Measurements from ENCODE around the gene C3orf80.

DNA sequence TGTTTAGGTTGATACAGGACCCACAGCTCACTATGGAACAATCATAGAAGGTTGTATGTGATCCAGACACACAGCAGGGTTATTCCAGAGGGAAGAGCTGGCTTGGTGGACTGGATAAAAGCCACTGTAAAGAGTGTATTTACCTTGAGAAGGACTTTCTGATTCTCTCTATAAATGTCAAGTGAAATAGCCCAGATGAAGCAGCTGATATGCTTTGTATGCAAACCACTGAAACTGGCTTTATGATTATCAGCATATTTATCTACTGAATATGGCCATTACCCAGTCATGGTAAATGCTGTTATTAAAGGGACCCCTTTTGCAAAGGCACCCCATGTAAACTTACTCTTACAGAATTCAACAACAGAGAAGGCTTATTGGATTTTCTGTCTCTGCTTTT, 28.1 kb downstream of the C3orf80 start:
- TF ChIP-seq CTCF (conservative IDR thresholded peaks at IDR 0.05; ENCODE audit: low read depth, low read length): no peak
- TF ChIP-seq EZH2 (IDR thresholded peaks at IDR 0.05; ENCODE audit: borderline replicate concordance, low read depth, low read length, poor library complexity, severe bottlenecking): no peak
